COR-L47 (cell line): Measurements from ENCODE around the gene TMEM182.

Experiments used
- DNase-seq: peaks from one replicate; lab custom pipeline; 2025; lab: John Stamatoyannopoulos, UW

TMEM182 gene

GRCh38 chr2:102801858-102802699, 40.2 kb downstream of the TMEM182 start:
- DNase-seq: no peak

- DNase-seq: no peak
These were observed 41.4 kb downstream of the TMEM182 start for GRCh38 chr2:102803041-102803896.

GRCh38 chr2:102803897-102804217, 42.0 kb downstream of the TMEM182 start:
- DNase-seq: no peak

- DNase-seq: peak; percentile 44
These were observed 44.5 kb downstream of the TMEM182 start for GRCh38 chr2:102806250-102806837.

- DNase-seq: no peak
These were observed 47.7 kb downstream of the TMEM182 start for GRCh38 chr2:102809291-102810189.

- DNase-seq: no peak
These were observed 53.5 kb downstream of the TMEM182 start for GRCh38 chr2:102815285-102815684.

GRCh38 chr2:102826904-102827303, 65.1 kb downstream of the TMEM182 start:
- peak; percentile 75 for DNase-seq

- DNase-seq: peak; percentile 51
These were observed 71.0 kb downstream of the TMEM182 start for GRCh38 chr2:102832789-102833188.

- DNase-seq: peak; percentile 65
These were observed 72.9 kb downstream of the TMEM182 start for GRCh38 chr2:102834523-102835273.

GRCh38 chr2:102837626-102838198, 75.9 kb downstream of the TMEM182 start:
- no peak for DNase-seq

GRCh38 chr2:102839668-102840388, 78.0 kb downstream of the TMEM182 start:
- peak; percentile 44 for DNase-seq

GRCh38 chr2:102841107-102841840, 79.4 kb downstream of the TMEM182 start:
- peak; percentile 37 for DNase-seq

GRCh38 chr2:102843764-102844443, 82.1 kb downstream of the TMEM182 start:
- no peak for DNase-seq

- no peak for DNase-seq
These were observed 83.1 kb downstream of the TMEM182 start for GRCh38 chr2:102844911-102845310.

GRCh38 chr2:102848366-102848839, 86.6 kb downstream of the TMEM182 start:
- DNase-seq: peak; percentile 93

GRCh38 chr2:102850888-102851287, 89.1 kb downstream of the TMEM182 start:
- no peak for DNase-seq

- DNase-seq: no peak
These were observed 91.0 kb downstream of the TMEM182 start for GRCh38 chr2:102852867-102853266.
